DMS 273 treated with DMSO at 0.1 percent for 48 hours (cell line): ENCODE data around the gene DPYSL5.

Experiments
- DNase-seq: peaks from one replicate; lab custom pipeline; 2025; lab: John Stamatoyannopoulos, UW

DPYSL5 gene

GRCh38 chr2:26932974-26933373 lies 85.0 kb downstream of the DPYSL5 start:
- DNase-seq = no peak

GRCh38 chr2:26933431-26934334 lies 85.8 kb downstream of the DPYSL5 start:
- DNase-seq = no peak

GRCh38 chr2:26934335-26934724 lies 86.4 kb downstream of the DPYSL5 start:
- no peak for DNase-seq

- no peak for DNase-seq
Measured at GRCh38 chr2:26934985-26935384, 87.1 kb downstream of the DPYSL5 start.

- no peak for DNase-seq
Measured at GRCh38 chr2:26936855-26937254, 88.9 kb downstream of the DPYSL5 start.

GRCh38 chr2:26938399-26939118 lies 90.6 kb downstream of the DPYSL5 start:
- no peak for DNase-seq

- DNase-seq = no peak
Measured at GRCh38 chr2:26940001-26940400, 92.1 kb downstream of the DPYSL5 start.

GRCh38 chr2:26941486-26941885 lies 93.6 kb downstream of the DPYSL5 start:
- no peak for DNase-seq

GRCh38 chr2:26942543-26943295 lies 94.8 kb downstream of the DPYSL5 start:
- DNase-seq = no peak

- no peak for DNase-seq
Measured at GRCh38 chr2:26945991-26946750, 98.2 kb downstream of the DPYSL5 start.

GRCh38 chr2:26946841-26947784 lies 99.2 kb downstream of the DPYSL5 start:
- peak; percentile 61 for DNase-seq

- DNase-seq = no peak
Measured at GRCh38 chr2:26948800-26949199, 100.9 kb downstream of the DPYSL5 start.

GRCh38 chr2:26950246-26950645 lies 102.3 kb downstream of the DPYSL5 start:
- no peak for DNase-seq

- DNase-seq = no peak
Measured at GRCh38 chr2:26951236-26951635, 103.3 kb downstream of the DPYSL5 start.

GRCh38 chr2:26952374-26952773 lies 104.4 kb downstream of the DPYSL5 start:
- DNase-seq = no peak

- DNase-seq = no peak
Measured at GRCh38 chr2:26954135-26954534, 106.2 kb downstream of the DPYSL5 start.

GRCh38 chr2:26957041-26957440 lies 109.1 kb downstream of the DPYSL5 start:
- DNase-seq = no peak

GRCh38 chr2:26957534-26957933 lies 109.6 kb downstream of the DPYSL5 start:
- no peak for DNase-seq

- no peak for DNase-seq
Measured at GRCh38 chr2:26959331-26959730, 111.4 kb downstream of the DPYSL5 start.

- DNase-seq = no peak
Measured at GRCh38 chr2:26964446-26965130, 116.7 kb downstream of the DPYSL5 start.
